ENCODE data around the gene ATAD3B. TPM values are rescaled to one million over a fixed set of nuclear protein-coding genes. Genes with fewer than 3 reads are reported as not detected.

Gene ATAD3B
- total and polyA plus RNA-seq, 2 of the 13 experiments (the other 11 are each of a cell fraction or from before 2014, with no cell fraction given): 9.6 to 31.1 TPM

DNA sequence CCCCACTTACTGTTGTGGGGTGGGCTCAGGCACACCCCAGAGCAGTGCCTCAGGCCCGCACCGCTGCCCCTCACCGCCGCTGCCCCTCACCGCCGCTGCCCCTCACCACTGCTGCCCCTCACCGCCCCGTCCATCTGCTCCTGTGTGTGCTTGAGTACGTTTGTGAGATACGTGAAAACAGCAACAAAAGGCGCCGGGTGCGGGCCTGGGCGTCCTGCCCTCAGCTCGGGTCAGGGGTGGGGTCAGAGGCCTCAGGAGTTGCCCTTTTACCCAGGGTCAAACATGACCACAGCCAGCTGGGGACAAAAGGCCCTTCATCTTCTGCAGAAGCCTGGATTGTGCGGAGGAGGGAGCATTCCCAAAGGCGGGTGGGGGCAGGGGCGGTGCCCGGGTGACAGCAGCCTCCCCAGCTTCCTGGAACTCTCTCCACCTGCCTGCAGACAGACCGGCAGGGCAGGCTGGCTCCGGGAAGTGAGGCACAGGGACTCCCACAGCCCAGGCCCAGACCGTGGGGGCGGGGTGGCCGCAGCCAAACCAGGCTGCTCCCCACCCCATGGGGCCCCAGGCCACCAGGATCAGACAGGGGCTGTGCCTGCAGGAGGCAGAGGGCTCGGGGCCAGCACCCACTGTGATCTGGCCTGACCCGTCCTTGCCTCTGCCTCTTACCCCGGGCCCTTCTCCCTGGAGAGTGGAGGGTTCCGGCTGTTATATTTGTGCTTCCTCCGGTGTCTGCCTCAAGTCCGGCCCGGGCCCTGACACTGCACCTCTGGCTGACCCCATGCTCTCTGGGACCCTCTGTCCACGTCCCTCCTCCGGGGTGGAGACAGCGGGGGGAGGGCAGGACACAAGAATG, 38.4 kb upstream of the ATAD3B start (continued):
- TF ChIP-seq, protein P1, sequence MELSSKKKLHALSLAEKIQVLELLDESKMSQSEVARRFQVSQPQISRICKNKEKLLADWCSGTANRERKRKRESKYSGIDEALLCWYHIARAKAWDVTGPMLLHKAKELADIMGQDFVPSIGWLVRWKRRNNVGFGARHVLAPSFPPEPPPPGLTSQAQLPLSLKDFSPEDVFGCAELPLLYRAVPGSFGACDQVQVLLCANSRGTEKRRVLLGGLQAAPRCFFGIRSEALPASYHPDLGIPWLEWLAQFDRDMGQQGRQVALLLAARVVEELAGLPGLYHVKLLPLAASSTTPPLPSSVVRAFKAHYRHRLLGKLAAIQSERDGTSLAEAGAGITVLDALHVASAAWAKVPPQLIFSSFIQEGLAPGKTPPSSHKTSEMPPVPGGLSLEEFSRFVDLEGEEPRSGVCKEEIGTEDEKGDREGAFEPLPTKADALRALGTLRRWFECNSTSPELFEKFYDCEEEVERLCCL (CRISPR knock-in tag; IDR thresholded peaks at IDR 0.05; ENCODE audit: borderline replicate concordance): no peak
- TF ChIP-seq, protein P2, sequence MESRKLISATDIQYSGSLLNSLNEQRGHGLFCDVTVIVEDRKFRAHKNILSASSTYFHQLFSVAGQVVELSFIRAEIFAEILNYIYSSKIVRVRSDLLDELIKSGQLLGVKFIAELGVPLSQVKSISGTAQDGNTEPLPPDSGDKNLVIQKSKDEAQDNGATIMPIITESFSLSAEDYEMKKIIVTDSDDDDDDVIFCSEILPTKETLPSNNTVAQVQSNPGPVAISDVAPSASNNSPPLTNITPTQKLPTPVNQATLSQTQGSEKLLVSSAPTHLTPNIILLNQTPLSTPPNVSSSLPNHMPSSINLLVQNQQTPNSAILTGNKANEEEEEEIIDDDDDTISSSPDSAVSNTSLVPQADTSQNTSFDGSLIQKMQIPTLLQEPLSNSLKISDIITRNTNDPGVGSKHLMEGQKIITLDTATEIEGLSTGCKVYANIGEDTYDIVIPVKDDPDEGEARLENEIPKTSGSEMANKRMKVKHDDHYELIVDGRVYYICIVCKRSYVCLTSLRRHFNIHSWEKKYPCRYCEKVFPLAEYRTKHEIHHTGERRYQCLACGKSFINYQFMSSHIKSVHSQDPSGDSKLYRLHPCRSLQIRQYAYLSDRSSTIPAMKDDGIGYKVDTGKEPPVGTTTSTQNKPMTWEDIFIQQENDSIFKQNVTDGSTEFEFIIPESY (CRISPR knock-in tag; IDR thresholded peaks at IDR 0.05): no peak
- peak; percentile 69 for TF ChIP-seq SPEN (CRISPR knock-in tag; IDR thresholded peaks at IDR 0.05; ENCODE audit: low read depth)
- TF ChIP-seq NCOA2 (CRISPR knock-in tag; IDR thresholded peaks at IDR 0.05): peak; percentile 97
- TF ChIP-seq THYN1 (CRISPR knock-in tag; IDR thresholded peaks at IDR 0.05; ENCODE audit: borderline replicate concordance, low read depth): no peak
- peak; percentile 90 for TF ChIP-seq MED1 (CRISPR knock-in tag; IDR thresholded peaks at IDR 0.05)
- TF ChIP-seq TMF1 (CRISPR knock-in tag; IDR thresholded peaks at IDR 0.05; ENCODE audit: low read depth): no peak; the same call in 1 of the 2 replicates
- no peak; the same call in 1 of the 2 replicates for TF ChIP-seq TP53 (CRISPR knock-in tag; conservative IDR thresholded peaks at IDR 0.05)
- TF ChIP-seq ARNT (IDR thresholded peaks at IDR 0.05): no peak
- TF ChIP-seq RNF2 (conservative IDR thresholded peaks at IDR 0.05; ENCODE audit: low read depth): no peak
- peak; percentile 64; the same call in 1 of the 2 replicates for TF ChIP-seq ZBTB39 (CRISPR knock-in tag; IDR thresholded peaks at IDR 0.05)
- peak; percentile 56; the same call in 1 of the 2 replicates for TF ChIP-seq ZNF616 (CRISPR knock-in tag; IDR thresholded peaks at IDR 0.05; ENCODE audit: low read depth)
- peak; percentile 75; the same call in 1 of the 2 replicates for TF ChIP-seq ZNF235 (CRISPR knock-in tag; IDR thresholded peaks at IDR 0.05; ENCODE audit: borderline replicate concordance)
- TF ChIP-seq TEF (CRISPR knock-in tag; IDR thresholded peaks at IDR 0.05): no peak
- no peak for TF ChIP-seq RFX5 (IDR thresholded peaks at IDR 0.05; ENCODE audit: low read depth, low read length)
- no peak; the same call in 1 of the 2 replicates for TF ChIP-seq SNAPC4 (CRISPR knock-in tag; IDR thresholded peaks at IDR 0.05)
- no peak for TF ChIP-seq NONO (IDR thresholded peaks at IDR 0.05)
- TF ChIP-seq NONO (CRISPR knock-in tag; conservative IDR thresholded peaks at IDR 0.05): peak; percentile 61; the same call in 1 of the 2 replicates
